HG03442 (cell line): Measurements from ENCODE around the gene FBN1.

Experiments used
- ATAC-seq: cut with Tn5 transposase; IDR thresholded peaks from one replicate; pipeline ENCODE4 v1.9.1; 2021; ENCODE audit warnings: mild to moderate bottlenecking, moderate library complexity; ENCODE audit not compliant: unreplicated experiment

The FBN1 gene

DNA sequence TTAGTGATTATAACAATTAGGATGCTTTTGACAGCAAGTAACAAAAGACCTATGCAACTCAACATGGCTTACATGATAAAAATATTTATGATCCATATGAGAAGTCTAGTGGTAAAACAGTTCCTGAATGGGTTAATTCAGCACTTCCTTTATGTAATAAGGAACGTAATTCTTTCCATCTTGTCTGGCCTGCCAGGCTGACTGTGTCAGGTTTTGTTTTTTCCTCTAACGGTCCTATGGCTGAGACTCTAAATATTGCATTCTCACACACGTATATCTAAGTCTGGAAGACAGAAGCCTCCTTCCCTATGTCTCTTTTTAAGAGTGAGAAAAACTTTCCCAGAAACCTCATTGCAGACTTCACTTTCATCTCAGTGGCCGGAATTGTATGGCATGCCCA, 263.6 kb downstream of the FBN1 start:
- ATAC-seq: no peak

DNA sequence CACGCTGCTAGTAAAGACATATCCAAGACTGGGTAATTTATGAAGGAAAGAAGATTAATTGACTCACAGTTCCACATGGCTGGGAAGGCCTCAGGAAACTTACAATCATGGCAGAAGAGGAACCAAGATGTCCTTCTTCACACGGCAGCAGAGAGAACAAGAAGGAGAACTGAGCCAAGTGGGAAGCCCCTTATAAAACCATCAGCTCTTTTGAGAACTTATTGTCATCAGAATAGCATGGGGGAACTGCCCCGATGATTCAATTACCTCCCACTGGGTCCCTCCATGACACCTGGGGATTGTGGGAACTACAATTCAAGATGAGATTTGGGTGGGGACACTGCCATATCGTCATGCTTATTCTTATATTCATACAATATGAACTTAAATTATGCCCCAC, 265.3 kb downstream of the FBN1 start:
- no peak for ATAC-seq

GRCh38 chr15:48375767-48376166, 269.7 kb downstream of the FBN1 start:
- ATAC-seq: no peak

DNA sequence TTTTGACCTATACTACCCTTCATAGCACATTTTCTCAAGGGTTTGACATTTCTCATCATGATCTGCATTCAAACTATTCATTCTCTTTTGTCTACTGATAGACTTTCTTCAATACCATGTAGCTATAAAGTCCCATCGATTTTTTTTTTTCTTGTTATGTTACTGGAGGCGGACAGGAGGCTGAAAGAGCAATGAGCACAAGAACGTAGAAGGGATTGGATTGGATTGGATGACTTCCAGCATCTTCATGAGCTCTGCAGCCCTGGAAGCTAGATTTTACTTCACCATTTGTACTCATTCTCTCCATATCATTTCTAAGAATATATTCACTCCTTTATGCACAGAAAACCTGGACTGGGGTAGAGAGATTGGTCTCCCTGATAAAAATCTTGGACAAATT, 271.0 kb downstream of the FBN1 start:
- no peak for ATAC-seq

GRCh38 chr15:48373821-48374451, 271.6 kb downstream of the FBN1 start:
- ATAC-seq: no peak

DNA sequence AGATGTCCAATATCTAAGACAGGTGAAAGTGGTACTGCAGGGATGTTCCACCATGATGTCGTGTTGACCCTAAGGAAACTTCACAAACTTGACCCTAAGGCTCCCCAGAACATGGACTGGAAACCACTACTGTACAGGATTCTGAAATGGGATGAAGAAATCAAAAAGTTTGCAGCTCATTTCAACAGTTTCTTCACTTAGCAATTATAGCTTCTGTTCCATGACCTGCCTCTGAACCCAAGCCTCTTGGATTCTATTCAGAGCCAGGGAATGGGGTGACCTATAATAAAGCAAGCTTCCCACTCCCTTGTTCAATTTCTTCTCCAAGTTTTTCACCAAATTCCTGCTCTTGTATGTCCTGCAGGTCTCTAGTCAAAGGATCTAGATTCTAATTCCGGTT, 273.5 kb downstream of the FBN1 start:
- no peak for ATAC-seq

GRCh38 chr15:48371550-48371949, 274.0 kb downstream of the FBN1 start:
- ATAC-seq: no peak

DNA sequence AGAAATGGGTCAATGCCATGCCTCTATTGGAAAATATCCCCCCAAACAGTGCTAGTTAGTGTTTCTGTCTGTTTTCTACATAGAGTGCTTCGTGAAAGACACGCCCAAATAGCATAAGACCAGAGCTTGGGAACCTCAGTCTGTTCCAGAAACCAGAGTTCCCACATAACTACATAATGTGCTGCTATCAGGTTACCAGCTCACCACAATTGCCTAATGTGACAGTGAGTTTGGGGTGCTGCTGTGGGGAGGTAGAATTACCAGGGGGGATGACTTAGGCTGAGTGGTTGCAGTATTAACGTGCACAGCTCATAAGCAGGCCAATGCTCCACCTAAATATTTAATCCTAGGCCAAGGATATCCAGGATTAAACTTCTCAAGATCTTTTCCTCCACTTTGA, 275.0 kb downstream of the FBN1 start:
- no peak for ATAC-seq

DNA sequence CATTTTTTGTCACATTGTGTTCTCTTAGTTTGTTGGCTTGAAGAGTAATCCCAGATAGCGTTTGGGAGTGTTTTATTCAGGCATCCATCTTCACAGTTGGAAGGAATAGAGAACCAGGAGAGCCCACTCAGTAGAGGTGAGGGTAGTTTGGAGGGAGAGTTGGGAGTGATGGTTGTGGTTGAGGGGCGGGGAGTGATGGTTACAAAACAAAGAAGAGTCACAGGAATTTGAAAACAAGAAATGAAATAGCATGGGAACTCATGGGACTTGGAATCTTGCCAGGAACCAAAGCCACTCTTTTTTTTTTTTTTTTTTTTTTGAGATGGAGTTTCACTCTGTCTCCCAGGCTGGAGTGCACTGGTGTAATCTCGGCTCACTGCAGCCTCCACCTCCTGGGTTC, 278.0 kb downstream of the FBN1 start:
- no peak for ATAC-seq

DNA sequence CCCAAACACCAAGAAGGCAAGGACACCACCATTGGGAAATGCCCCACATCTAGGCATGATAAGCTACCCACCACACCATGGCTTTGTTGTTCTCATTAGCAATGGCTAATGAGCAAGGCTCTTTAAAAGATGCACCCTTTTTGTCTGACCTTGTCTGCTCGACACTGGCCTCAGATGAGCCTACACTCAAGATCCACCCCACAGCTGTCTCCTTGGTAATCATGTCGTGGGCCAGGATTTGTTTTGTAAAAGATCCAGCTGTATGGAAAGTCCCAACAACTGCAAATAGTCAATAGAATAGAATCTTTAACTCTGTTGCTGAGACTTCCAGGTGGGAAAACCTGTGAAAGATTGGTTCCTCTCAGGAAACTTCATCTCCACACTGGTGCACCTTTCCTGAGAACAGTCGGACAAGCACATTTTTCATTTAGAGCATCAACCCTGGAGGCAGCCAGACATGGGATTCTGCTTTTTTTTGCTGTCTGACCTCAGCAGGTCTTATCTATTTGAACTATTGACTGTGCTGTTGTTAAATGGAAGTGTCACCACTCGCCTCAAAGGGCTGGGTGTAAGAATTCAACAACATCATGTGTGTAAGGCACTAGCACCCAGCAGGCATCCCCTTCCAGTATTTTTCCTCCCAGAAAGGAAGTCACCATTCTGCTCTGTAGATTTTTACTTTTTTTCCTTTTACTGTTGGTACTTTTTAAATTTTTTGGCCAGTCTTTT, 278.8 kb downstream of the FBN1 start:
- no peak for ATAC-seq

GRCh38 chr15:48365575-48365974, 279.9 kb downstream of the FBN1 start:
- ATAC-seq: no peak

GRCh38 chr15:48363474-48363873, 282.0 kb downstream of the FBN1 start:
- no peak for ATAC-seq

GRCh38 chr15:48361685-48362084, 283.8 kb downstream of the FBN1 start:
- ATAC-seq: no peak

DNA sequence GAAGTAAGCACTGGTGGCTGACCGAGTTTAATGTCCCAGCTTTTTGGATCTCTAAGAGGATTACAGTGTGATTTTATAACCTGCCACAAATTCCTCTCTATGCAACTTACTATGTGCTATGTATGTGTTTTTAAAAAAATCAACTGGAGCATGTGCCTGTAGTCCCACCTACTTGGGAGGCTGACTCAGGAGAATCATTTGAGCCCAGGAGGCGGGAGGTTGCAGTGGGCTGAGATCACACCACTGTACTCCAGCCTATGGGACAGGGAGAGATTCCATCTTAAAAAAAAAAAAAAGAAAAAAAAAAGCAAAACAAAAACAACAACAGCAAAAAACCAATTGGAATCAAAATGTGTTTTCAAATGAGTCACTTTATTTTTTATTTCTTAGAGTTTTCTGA, 284.7 kb downstream of the FBN1 start:
- ATAC-seq: no peak
